Measurements from ENCODE around the gene CBLN1.
"Not testable (repeated sequence)": the region's sequence is repeated elsewhere in the genome, so short reads cannot be mapped to it uniquely, and the experiment has no call there.

The CBLN1 gene

GRCh38 chr16:49268667-49269066 lies 13.0 kb downstream of the CBLN1 start:
- Histone ChIP-seq H3K4me3 (ENCODE audit: low read depth in 1 of 5, low read length in 5 of 5) (no peak overlapping the region), H3K36me3 (ENCODE audit: control insufficient read depth in 5 of 5, insufficient read depth in 5 of 5, low read length in 5 of 5) (no peaks in the 10 kb centered on the region), H3K27ac (ENCODE audit: low read depth, low read length) (no peak overlapping the region), H3K27me3 (ENCODE audit: control insufficient read depth in 5 of 5, insufficient read depth in 4 of 5, low read length in 5 of 5) (peaks cover 9 to 18% (median 11%) of the 10 kb centered on the region in 5 donors), H3K9ac (ENCODE audit: low read length in 5 of 5) (no peak overlapping the region), H3K9me3 (ENCODE audit: control insufficient read depth in 5 of 5, low read length in 5 of 5) (no peaks in the 10 kb centered on the region), H3K4me1 (ENCODE audit: control insufficient read depth in 5 of 5, insufficient read depth in 5 of 5, low read length in 5 of 5) (no peaks in the 10 kb centered on the region)

- Histone ChIP-seq H3K27me3 (ENCODE audit: control insufficient read depth in 5 of 5, insufficient read depth in 4 of 5, low read length in 5 of 5) (no peaks in the 10 kb centered on the region), H3K27ac (ENCODE audit: low read depth, low read length) (no peak overlapping the region), H3K4me3 (ENCODE audit: low read depth in 1 of 5, low read length in 5 of 5) (no peak overlapping the region), H3K36me3 (ENCODE audit: control insufficient read depth in 5 of 5, insufficient read depth in 5 of 5, low read length in 5 of 5) (no peaks in the 10 kb centered on the region), H3K4me1 (ENCODE audit: control insufficient read depth in 5 of 5, insufficient read depth in 5 of 5, low read length in 5 of 5) (no peaks in the 10 kb centered on the region), H3K9ac (ENCODE audit: low read length in 5 of 5) (no peak overlapping the region), H3K9me3 (ENCODE audit: control insufficient read depth in 5 of 5, low read length in 5 of 5) (no peaks in the 10 kb centered on the region)
These were observed 19.1 kb downstream of the CBLN1 start for GRCh38 chr16:49262501-49262900.

- H3K9me3 ChIP-seq (ENCODE audit: control insufficient read depth in 5 of 5, low read length in 5 of 5): no peaks in the 10 kb centered on the region
- H3K27me3 ChIP-seq (ENCODE audit: control insufficient read depth in 5 of 5, insufficient read depth in 4 of 5, low read length in 5 of 5): no peaks in the 10 kb centered on the region
- no peaks in the 10 kb centered on the region for H3K36me3 ChIP-seq (ENCODE audit: control insufficient read depth in 5 of 5, insufficient read depth in 5 of 5, low read length in 5 of 5)
- no peak overlapping the region for H3K4me3 ChIP-seq (ENCODE audit: low read depth in 1 of 5, low read length in 5 of 5)
- H3K9ac ChIP-seq (ENCODE audit: low read length in 5 of 5): no peak overlapping the region
- no peaks in the 10 kb centered on the region for H3K4me1 ChIP-seq (ENCODE audit: control insufficient read depth in 5 of 5, insufficient read depth in 5 of 5, low read length in 5 of 5)
- no peak overlapping the region for H3K27ac ChIP-seq (ENCODE audit: low read depth, low read length)
These were observed 19.7 kb downstream of the CBLN1 start for GRCh38 chr16:49261930-49262329.

GRCh38 chr16:49260956-49261530 lies 20.6 kb downstream of the CBLN1 start:
- no peak overlapping the region for H3K4me3 ChIP-seq (ENCODE audit: low read depth in 1 of 5, low read length in 5 of 5)
- H3K36me3 ChIP-seq (ENCODE audit: control insufficient read depth in 5 of 5, insufficient read depth in 5 of 5, low read length in 5 of 5): no peaks in the 10 kb centered on the region
- no peaks in the 10 kb centered on the region for H3K9me3 ChIP-seq (ENCODE audit: control insufficient read depth in 5 of 5, low read length in 5 of 5)
- H3K9ac ChIP-seq (ENCODE audit: low read length in 5 of 5): no peak overlapping the region
- no peak overlapping the region for H3K27ac ChIP-seq (ENCODE audit: low read depth, low read length)
- H3K27me3 ChIP-seq (ENCODE audit: control insufficient read depth in 5 of 5, insufficient read depth in 4 of 5, low read length in 5 of 5): no peaks in the 10 kb centered on the region
- no peaks in the 10 kb centered on the region for H3K4me1 ChIP-seq (ENCODE audit: control insufficient read depth in 5 of 5, insufficient read depth in 5 of 5, low read length in 5 of 5)

- Histone ChIP-seq H3K4me3 (ENCODE audit: low read depth in 1 of 5, low read length in 5 of 5) (no peak overlapping the region), H3K9me3 (ENCODE audit: control insufficient read depth in 5 of 5, low read length in 5 of 5) (no peaks in the 10 kb centered on the region), H3K27me3 (ENCODE audit: control insufficient read depth in 5 of 5, insufficient read depth in 4 of 5, low read length in 5 of 5) (no peaks in the 10 kb centered on the region), H3K9ac (ENCODE audit: low read length in 5 of 5) (no peak overlapping the region), H3K36me3 (ENCODE audit: control insufficient read depth in 5 of 5, insufficient read depth in 5 of 5, low read length in 5 of 5) (no peaks in the 10 kb centered on the region), H3K27ac (ENCODE audit: low read depth, low read length) (no peak overlapping the region), H3K4me1 (ENCODE audit: control insufficient read depth in 5 of 5, insufficient read depth in 5 of 5, low read length in 5 of 5) (no peaks in the 10 kb centered on the region)
These were observed 21.4 kb downstream of the CBLN1 start for GRCh38 chr16:49260253-49260652.

- peaks cover 0 to 2% (median 0%) of the 10 kb centered on the region in 5 donors for H3K9me3 ChIP-seq (ENCODE audit: control insufficient read depth in 5 of 5, low read length in 5 of 5)
- no peaks in the 10 kb centered on the region for H3K4me1 ChIP-seq (ENCODE audit: control insufficient read depth in 5 of 5, insufficient read depth in 5 of 5, low read length in 5 of 5)
- H3K9ac ChIP-seq (ENCODE audit: low read length in 5 of 5): no peak overlapping the region
- no peak overlapping the region for H3K4me3 ChIP-seq (ENCODE audit: low read depth in 1 of 5, low read length in 5 of 5)
- H3K27me3 ChIP-seq (ENCODE audit: control insufficient read depth in 5 of 5, insufficient read depth in 4 of 5, low read length in 5 of 5): no peaks in the 10 kb centered on the region
- no peaks in the 10 kb centered on the region for H3K36me3 ChIP-seq (ENCODE audit: control insufficient read depth in 5 of 5, insufficient read depth in 5 of 5, low read length in 5 of 5)
- H3K27ac ChIP-seq (ENCODE audit: low read depth, low read length): no peak overlapping the region
These were observed 22.3 kb downstream of the CBLN1 start for GRCh38 chr16:49259330-49259729.

GRCh38 chr16:49250689-49251088 lies 30.9 kb downstream of the CBLN1 start:
- Histone ChIP-seq H3K4me1 (ENCODE audit: control insufficient read depth in 5 of 5, insufficient read depth in 5 of 5, low read length in 5 of 5) (no peaks in the 10 kb centered on the region), H3K9ac (ENCODE audit: low read length in 5 of 5) (no peak overlapping the region), H3K4me3 (ENCODE audit: low read depth in 1 of 5, low read length in 5 of 5) (no peak overlapping the region), H3K9me3 (ENCODE audit: control insufficient read depth in 5 of 5, low read length in 5 of 5) (peaks cover 0 to 2% (median 0%) of the 10 kb centered on the region in 5 donors), H3K27me3 (ENCODE audit: control insufficient read depth in 5 of 5, insufficient read depth in 4 of 5, low read length in 5 of 5) (no peaks in the 10 kb centered on the region), H3K27ac (ENCODE audit: low read depth, low read length) (no peak overlapping the region), H3K36me3 (ENCODE audit: control insufficient read depth in 5 of 5, insufficient read depth in 5 of 5, low read length in 5 of 5) (no peaks in the 10 kb centered on the region)

- Histone ChIP-seq H3K4me1 (ENCODE audit: control insufficient read depth in 5 of 5, insufficient read depth in 5 of 5, low read length in 5 of 5) (no peaks in the 10 kb centered on the region), H3K27ac (ENCODE audit: low read depth, low read length) (no peak overlapping the region), H3K27me3 (ENCODE audit: control insufficient read depth in 5 of 5, insufficient read depth in 4 of 5, low read length in 5 of 5) (no peaks in the 10 kb centered on the region), H3K4me3 (ENCODE audit: low read depth in 1 of 5, low read length in 5 of 5) (no peak overlapping the region), H3K9ac (ENCODE audit: low read length in 5 of 5) (no peak overlapping the region), H3K36me3 (ENCODE audit: control insufficient read depth in 5 of 5, insufficient read depth in 5 of 5, low read length in 5 of 5) (no peaks in the 10 kb centered on the region), H3K9me3 (ENCODE audit: control insufficient read depth in 5 of 5, low read length in 5 of 5) (no peaks in the 10 kb centered on the region)
These were observed 33.4 kb downstream of the CBLN1 start for GRCh38 chr16:49248227-49248626.

- Histone ChIP-seq H3K4me1 (ENCODE audit: control insufficient read depth in 5 of 5, insufficient read depth in 5 of 5, low read length in 5 of 5) (no peaks in the 10 kb centered on the region), H3K27ac (ENCODE audit: low read depth, low read length) (no peak overlapping the region), H3K36me3 (ENCODE audit: control insufficient read depth in 5 of 5, insufficient read depth in 5 of 5, low read length in 5 of 5) (no peaks in the 10 kb centered on the region), H3K4me3 (ENCODE audit: low read depth in 1 of 5, low read length in 5 of 5) (no peak overlapping the region), H3K9ac (ENCODE audit: low read length in 5 of 5) (no peak overlapping the region), H3K9me3 (ENCODE audit: control insufficient read depth in 5 of 5, low read length in 5 of 5) (peaks cover 0 to 5% (median 0%) of the 10 kb centered on the region in 5 donors), H3K27me3 (ENCODE audit: control insufficient read depth in 5 of 5, insufficient read depth in 4 of 5, low read length in 5 of 5) (no peaks in the 10 kb centered on the region)
These were observed 45.4 kb downstream of the CBLN1 start for GRCh38 chr16:49236216-49236615.

GRCh38 chr16:49228335-49228734 lies 53.3 kb downstream of the CBLN1 start:
- H3K27ac ChIP-seq (ENCODE audit: low read depth, low read length); H3K36me3 ChIP-seq (ENCODE audit: control insufficient read depth in 5 of 5, insufficient read depth in 5 of 5, low read length in 5 of 5); H3K4me1 ChIP-seq (ENCODE audit: control insufficient read depth in 5 of 5, insufficient read depth in 5 of 5, low read length in 5 of 5); H3K27me3 ChIP-seq (ENCODE audit: control insufficient read depth in 5 of 5, insufficient read depth in 4 of 5, low read length in 5 of 5); H3K9me3 ChIP-seq (ENCODE audit: control insufficient read depth in 5 of 5, low read length in 5 of 5); H3K4me3 ChIP-seq (ENCODE audit: low read depth in 1 of 5, low read length in 5 of 5); H3K9ac ChIP-seq (ENCODE audit: low read length in 5 of 5): not testable (repeated sequence)

All from subcutaneous abdominal adipose tissue (tissue), 5 donors.